ENCODE data around the gene COX7B2.

DNA sequence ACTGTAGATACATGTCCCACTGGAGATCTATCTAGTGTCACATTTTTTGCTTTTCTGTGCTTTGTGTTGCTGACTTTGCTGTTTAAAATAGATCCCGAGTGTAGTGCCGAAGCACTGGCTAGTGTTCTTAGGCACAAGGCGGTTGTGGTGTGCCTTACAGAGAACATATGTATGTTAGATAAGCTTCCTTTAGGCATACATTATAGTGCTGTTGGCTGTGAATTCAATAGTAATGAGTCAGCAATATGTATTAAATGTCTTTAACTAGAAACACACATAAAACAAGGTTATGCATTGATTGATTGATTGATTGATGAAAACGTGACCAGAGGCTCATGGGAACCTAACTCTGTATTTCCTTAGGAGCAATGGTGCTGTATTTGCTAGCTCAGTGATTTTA is 56.2 kb downstream of the COX7B2 start:
- TF ChIP-seq, protein P1, sequence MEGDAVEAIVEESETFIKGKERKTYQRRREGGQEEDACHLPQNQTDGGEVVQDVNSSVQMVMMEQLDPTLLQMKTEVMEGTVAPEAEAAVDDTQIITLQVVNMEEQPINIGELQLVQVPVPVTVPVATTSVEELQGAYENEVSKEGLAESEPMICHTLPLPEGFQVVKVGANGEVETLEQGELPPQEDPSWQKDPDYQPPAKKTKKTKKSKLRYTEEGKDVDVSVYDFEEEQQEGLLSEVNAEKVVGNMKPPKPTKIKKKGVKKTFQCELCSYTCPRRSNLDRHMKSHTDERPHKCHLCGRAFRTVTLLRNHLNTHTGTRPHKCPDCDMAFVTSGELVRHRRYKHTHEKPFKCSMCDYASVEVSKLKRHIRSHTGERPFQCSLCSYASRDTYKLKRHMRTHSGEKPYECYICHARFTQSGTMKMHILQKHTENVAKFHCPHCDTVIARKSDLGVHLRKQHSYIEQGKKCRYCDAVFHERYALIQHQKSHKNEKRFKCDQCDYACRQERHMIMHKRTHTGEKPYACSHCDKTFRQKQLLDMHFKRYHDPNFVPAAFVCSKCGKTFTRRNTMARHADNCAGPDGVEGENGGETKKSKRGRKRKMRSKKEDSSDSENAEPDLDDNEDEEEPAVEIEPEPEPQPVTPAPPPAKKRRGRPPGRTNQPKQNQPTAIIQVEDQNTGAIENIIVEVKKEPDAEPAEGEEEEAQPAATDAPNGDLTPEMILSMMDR (IDR thresholded peaks at IDR 0.05) = no peak
- TF ChIP-seq EP300 (IDR thresholded peaks at IDR 0.05) (no peak), POLR2AphosphoS5 (IDR thresholded peaks at IDR 0.05) (no peak), POLR2A (IDR thresholded peaks at IDR 0.05) (no peak)
